Neural cell (in vitro differentiated cells): Measurements from ENCODE around the gene IDH3B. TPM values are rescaled to one million over a fixed set of nuclear protein-coding genes. Genes with fewer than 3 reads are reported as not detected.

Source experiments
- H2AFZ ChIP-seq: fragments of 200-600, 300-800 bp; sonication (generic), shearing (Covaris generic); 2 replicates; pipeline ENCODE4 v1.6.0; 2014; ENCODE audit warnings: low read depth, mild to moderate bottlenecking, antibody characterized with exemption, low read length, moderate library complexity
- H3F3A ChIP-seq: fragments of 200-600 bp; shearing (Covaris generic); 2 replicates; pipeline ENCODE4 v1.6.1; 2016; ENCODE audit warnings: mild to moderate bottlenecking, moderate library complexity, mixed read lengths, antibody characterized with exemption, low read length; ENCODE audit not compliant: insufficient read depth, poor library complexity, severe bottlenecking
- H3K27ac ChIP-seq: fragments of 200-600, 300-800 bp; sonication (generic), shearing (Covaris generic); 2 replicates; pipeline ENCODE4 v1.5.1; 2014; ENCODE audit warnings: mild to moderate bottlenecking, low read length, moderate library complexity
- H3K27me3 ChIP-seq: fragments of 300-800, 200-600 bp; sonication (generic), shearing (Covaris generic); 2 replicates; pipeline ENCODE4 v1.6.0; 2014; ENCODE audit warnings: mild to moderate bottlenecking, low read depth, low read length, moderate library complexity; ENCODE audit not compliant: insufficient read depth
- H3K36me3 ChIP-seq: fragments of 300-800, 200-600 bp; sonication (generic), shearing (Covaris generic); 2 replicates; pipeline ENCODE4 v1.5.1; 2014; ENCODE audit warnings: mild to moderate bottlenecking, antibody characterized with exemption, low read length, moderate library complexity; ENCODE audit not compliant: insufficient read depth
- H3K4me2 ChIP-seq: fragments of 300-800, 200-600 bp; sonication (generic), shearing (Covaris generic); 2 replicates; pipeline ENCODE4 v1.6.0; 2014; ENCODE audit warnings: mild to moderate bottlenecking, low read length
- H3K4me3 ChIP-seq: fragments of 300-800, 200-600 bp; sonication (generic), shearing (Covaris generic); 2 replicates; pipeline ENCODE4 v1.5.1; 2014; ENCODE audit warnings: mild to moderate bottlenecking, low read length, moderate library complexity
- H3K79me2 ChIP-seq: fragments of 200-600 bp; shearing (Covaris generic); replicated peaks from 2 replicates; pipeline ENCODE4 v1.6.0; 2014; ENCODE audit warnings: mild to moderate bottlenecking, low read length, moderate library complexity; ENCODE audit not compliant: insufficient read depth
- H3K9ac ChIP-seq: fragments of 300-800, 200-600 bp; sonication (generic), shearing (Covaris generic); 2 replicates; pipeline ENCODE4 v1.6.1; 2016; ENCODE audit warnings: mild to moderate bottlenecking, low read length, mixed read lengths
- H3K9me2 ChIP-seq: fragments of 200-600 bp; shearing (Covaris generic); 2 replicates; pipeline ENCODE4 v1.6.1; 2016; ENCODE audit warnings: mild to moderate bottlenecking, low read length, mixed read lengths; ENCODE audit not compliant: insufficient read depth
- H3K9me3 ChIP-seq: fragments of 200-600, 300-800 bp; sonication (generic), shearing (Covaris generic); 2 replicates; pipeline ENCODE4 v1.6.1; 2016; ENCODE audit warnings: mild to moderate bottlenecking, mixed run types, low read length, moderate library complexity, mixed read lengths
- H4K20me1 ChIP-seq: fragments of 200-600 bp; shearing (Covaris generic); 2 replicates; pipeline ENCODE4 v1.6.1; 2016; ENCODE audit warnings: mild to moderate bottlenecking, mixed run types; ENCODE audit not compliant: insufficient read depth
- CTCF ChIP-seq: fragments of 450-650 bp; IDR thresholded peaks from 2 replicates; pipeline ENCODE4 v1.5.1; 2014; ENCODE audit warnings: antibody characterized with exemption, mild to moderate bottlenecking, moderate library complexity; ENCODE audit not compliant: poor library complexity, severe bottlenecking
- EP300 ChIP-seq: fragments of 450-650 bp; conservative IDR thresholded peaks from 2 replicates; pipeline ENCODE4 v1.6.1; 2014; ENCODE audit warnings: antibody characterized with exemption, mild to moderate bottlenecking, moderate library complexity; ENCODE audit not compliant: poor library complexity, severe bottlenecking
- EZH2 ChIP-seq: fragments of 200-600, 300-800 bp; shearing (Covaris generic), sonication (generic); IDR thresholded peaks from 2 replicates; pipeline ENCODE4 v1.6.1; 2014; ENCODE audit warnings: antibody characterized with exemption, low read length, borderline replicate concordance, mild to moderate bottlenecking; ENCODE audit not compliant: insufficient read depth, poor library complexity, severe bottlenecking
- MXI1 ChIP-seq: fragments of 450-650 bp; conservative IDR thresholded peaks from 2 replicates; pipeline ENCODE4 v1.6.1; 2014; ENCODE audit warnings: antibody characterized with exemption, mild to moderate bottlenecking; ENCODE audit not compliant: poor library complexity, severe bottlenecking
- POLR2AphosphoS5 ChIP-seq: IDR thresholded peaks from 2 replicates; pipeline ENCODE4 v1.6.1; 2012
- RAD21 ChIP-seq: fragments of 450-650 bp; conservative IDR thresholded peaks from 2 replicates; pipeline ENCODE4 v1.6.1; 2014; ENCODE audit warnings: antibody characterized with exemption, mild to moderate bottlenecking, moderate library complexity
- SMC3 ChIP-seq: fragments of 450-650 bp; conservative IDR thresholded peaks from 2 replicates; pipeline ENCODE4 v1.6.1; 2014; ENCODE audit warnings: antibody characterized with exemption, mild to moderate bottlenecking, moderate library complexity; ENCODE audit not compliant: poor library complexity
- TAF1 ChIP-seq: IDR thresholded peaks from 2 replicates; pipeline ENCODE4 v1.6.1; 2012; ENCODE audit warnings: low read depth
- polyA plus RNA-seq: library from polyadenylated mRNA; depleted of rRNA; stranded (reverse); fragments of >200 nt; gene quantifications from 2 replicates; pipeline ENCODE4 v1.2.3, GENCODE V29; 2014
- TF ChIP-seq, protein P1 (sequence below): IDR thresholded peaks from 2 replicates; pipeline ENCODE4 v1.6.1; 2012; ENCODE audit warnings: borderline replicate concordance

IDH3B gene
- polyA plus RNA-seq, 1 donor from 2014 or later, result 307 TPM

- Histone ChIP-seq H4K20me1 (no peaks in the 10 kb centered on the region), H2AFZ (no peak overlapping the region), H3K9me2 (no peaks in the 10 kb centered on the region), H3K9ac (no peak overlapping the region), H3K27ac (no peak overlapping the region), H3K27me3 (no peaks in the 10 kb centered on the region), H3K79me2 (no peaks in the 10 kb centered on the region), H3K36me3 (no peaks in the 10 kb centered on the region), H3K4me2 (no peak overlapping the region), H3K4me3 (no peak overlapping the region), H3F3A (no peaks in the 10 kb centered on the region), H3K9me3 (no peaks in the 10 kb centered on the region)
- TF ChIP-seq, protein P1, sequence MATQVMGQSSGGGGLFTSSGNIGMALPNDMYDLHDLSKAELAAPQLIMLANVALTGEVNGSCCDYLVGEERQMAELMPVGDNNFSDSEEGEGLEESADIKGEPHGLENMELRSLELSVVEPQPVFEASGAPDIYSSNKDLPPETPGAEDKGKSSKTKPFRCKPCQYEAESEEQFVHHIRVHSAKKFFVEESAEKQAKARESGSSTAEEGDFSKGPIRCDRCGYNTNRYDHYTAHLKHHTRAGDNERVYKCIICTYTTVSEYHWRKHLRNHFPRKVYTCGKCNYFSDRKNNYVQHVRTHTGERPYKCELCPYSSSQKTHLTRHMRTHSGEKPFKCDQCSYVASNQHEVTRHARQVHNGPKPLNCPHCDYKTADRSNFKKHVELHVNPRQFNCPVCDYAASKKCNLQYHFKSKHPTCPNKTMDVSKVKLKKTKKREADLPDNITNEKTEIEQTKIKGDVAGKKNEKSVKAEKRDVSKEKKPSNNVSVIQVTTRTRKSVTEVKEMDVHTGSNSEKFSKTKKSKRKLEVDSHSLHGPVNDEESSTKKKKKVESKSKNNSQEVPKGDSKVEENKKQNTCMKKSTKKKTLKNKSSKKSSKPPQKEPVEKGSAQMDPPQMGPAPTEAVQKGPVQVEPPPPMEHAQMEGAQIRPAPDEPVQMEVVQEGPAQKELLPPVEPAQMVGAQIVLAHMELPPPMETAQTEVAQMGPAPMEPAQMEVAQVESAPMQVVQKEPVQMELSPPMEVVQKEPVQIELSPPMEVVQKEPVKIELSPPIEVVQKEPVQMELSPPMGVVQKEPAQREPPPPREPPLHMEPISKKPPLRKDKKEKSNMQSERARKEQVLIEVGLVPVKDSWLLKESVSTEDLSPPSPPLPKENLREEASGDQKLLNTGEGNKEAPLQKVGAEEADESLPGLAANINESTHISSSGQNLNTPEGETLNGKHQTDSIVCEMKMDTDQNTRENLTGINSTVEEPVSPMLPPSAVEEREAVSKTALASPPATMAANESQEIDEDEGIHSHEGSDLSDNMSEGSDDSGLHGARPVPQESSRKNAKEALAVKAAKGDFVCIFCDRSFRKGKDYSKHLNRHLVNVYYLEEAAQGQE, result no peak
- TF ChIP-seq CTCF (no peak), RAD21 (no peak), SMC3 (no peak), TAF1 (no peak), MXI1 (no peak), EZH2 (no peak), EP300 (no peak), POLR2AphosphoS5 (no peak)
These were observed 39.0 kb downstream of the IDH3B start for GRCh38 chr20:2625062-2625461.

DNA sequence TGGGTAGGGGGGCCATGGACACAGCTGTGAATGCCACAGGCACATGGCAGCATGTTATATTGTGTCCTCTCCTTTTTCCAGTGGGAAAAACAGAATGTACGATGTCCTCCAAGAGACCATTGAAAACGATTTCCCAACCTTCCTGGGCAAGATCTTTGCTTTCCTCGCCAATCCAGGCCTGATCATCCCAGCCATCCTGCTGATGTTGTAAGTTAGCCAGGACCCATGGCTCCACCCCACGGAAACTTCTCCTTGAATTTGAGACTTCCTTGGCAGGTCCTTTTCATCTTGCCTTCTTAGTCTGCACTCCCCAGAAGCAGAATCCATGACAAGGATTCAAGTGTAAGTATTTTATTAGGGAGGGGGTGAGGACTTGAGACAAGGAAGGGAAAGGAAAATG is 39.8 kb downstream of the IDH3B start:
- H3K36me3 ChIP-seq, result no peaks in the 10 kb centered on the region
- H2AFZ ChIP-seq, result no peak overlapping the region

More for the DNA sequence above, 39.8 kb downstream of the IDH3B start:
- H3K9me3 ChIP-seq, result peaks cover 3% of the 10 kb centered on the region
- no peaks in the 10 kb centered on the region for H3K79me2 ChIP-seq
- no peaks in the 10 kb centered on the region for H3K27me3 ChIP-seq
- TF ChIP-seq SMC3 (no peak), EZH2 (no peak), TAF1 (no peak), RAD21 (no peak), EP300 (no peak), POLR2AphosphoS5 (no peak), CTCF (no peak), MXI1 (no peak)
- TF ChIP-seq, protein P1, result no peak
- no peak overlapping the region for H3K4me2 ChIP-seq
- H3K9me2 ChIP-seq, result no peaks in the 10 kb centered on the region
- H4K20me1 ChIP-seq, result no peaks in the 10 kb centered on the region
- no peak overlapping the region for H3K9ac ChIP-seq
- no peaks in the 10 kb centered on the region for H3F3A ChIP-seq
- H3K27ac ChIP-seq, result no peak overlapping the region
- no peak overlapping the region for H3K4me3 ChIP-seq
